Natural killer cell (primary cell): Measurements from ENCODE around the gene ARID1B. TPM values are rescaled to one million over a fixed set of nuclear protein-coding genes. Genes with fewer than 3 reads are reported as not detected.

Experiments used
- ATAC-seq, 3 donors: fragments of 150-1000 bp in 2 of 3; fragments of 200-7000 bp in 1 of 3; cut with Tn5 transposase; 1 replicate in 1 of 3; 2 replicates in 2 of 3; pipeline ENCODE4 v1.10.0; 2021; ENCODE audit warnings: mild to moderate bottlenecking in 2 of 3, moderate library complexity in 2 of 3
- DNase-seq, 2 donors: peaks; one replicate each; pipeline versions ENCODE4 v3.0.0 to v3.0.0-alpha.2; 2013 to 2021; ENCODE audit warnings: mixed read lengths in 1 of 2
- H3K27ac ChIP-seq: one replicate; pipeline ENCODE4 v1.5.1; 2013; ENCODE audit warnings: mild to moderate bottlenecking, low read length
- H3K27me3 ChIP-seq: one replicate; pipeline ENCODE4 v1.6.1; 2013; ENCODE audit warnings: low read length; ENCODE audit not compliant: control insufficient read depth, insufficient read depth
- H3K36me3 ChIP-seq: one replicate; pipeline ENCODE4 v1.6.1; 2013; ENCODE audit warnings: low read length; ENCODE audit not compliant: control insufficient read depth, insufficient read depth
- H3K4me1 ChIP-seq: one replicate; pipeline ENCODE4 v1.6.1; 2013; ENCODE audit warnings: low read length; ENCODE audit not compliant: control insufficient read depth, insufficient read depth
- H3K4me3 ChIP-seq: one replicate; pipeline ENCODE4 v1.5.1; 2013; ENCODE audit warnings: low read length
- H3K9me3 ChIP-seq: one replicate; pipeline ENCODE4 v1.6.1; 2013; ENCODE audit warnings: low read length; ENCODE audit not compliant: control insufficient read depth, insufficient read depth
- H3K27ac Mint-ChIP-seq, 2 donors: one replicate each; pipeline ENCODE4 v1.8.0; 2022; ENCODE audit warnings: mild to moderate bottlenecking in 2 of 2, mixed read lengths in 2 of 2, moderate library complexity in 1 of 2
- H3K27me3 Mint-ChIP-seq, 2 donors: one replicate each; pipeline ENCODE4 v1.8.0; 2022; ENCODE audit warnings: low read depth in 2 of 2, mixed read lengths in 2 of 2
- H3K36me3 Mint-ChIP-seq: one replicate; pipeline ENCODE4 v1.8.0; 2022; ENCODE audit warnings: mixed read lengths
- H3K4me1 Mint-ChIP-seq, 2 donors: one replicate each; pipeline ENCODE4 v1.8.0; 2022; ENCODE audit warnings: mixed read lengths in 2 of 2
- H3K4me3 Mint-ChIP-seq: one replicate; pipeline ENCODE4 v1.8.0; 2022; ENCODE audit warnings: mild to moderate bottlenecking, moderate library complexity, mixed read lengths
- H3K9me3 Mint-ChIP-seq, 2 donors: one replicate each; pipeline ENCODE4 v1.8.0; 2022; ENCODE audit warnings: mixed read lengths in 2 of 2
- CTCF ChIP-seq: fragments of 200-600 bp; IDR thresholded peaks from one replicate; pipeline ENCODE4 v1.8.0; 2022; ENCODE audit warnings: antibody characterized with exemption
- WGBS: methylation state at CpG from one replicate; pipeline ENCODE4 v1.1.7; 2013; ENCODE audit warnings: missing lambda C conversion rate; ENCODE audit not compliant: insufficient coverage; 5-methylcytosine and 5-hydroxymethylcytosine counted together
- intact Hi-C: fragments of 100-400 bp; cut with micrococcal nuclease; formaldehyde crosslinking; loops from one replicate; pipeline ENCODE4 v1.14.2; 2022
- total RNA-seq, 4 donors: library from RNA; stranded (reverse); fragments of 120-200 nt in 1 of 4; gene quantifications; one replicate each; pipeline versions ENCODE4 v1.2.3 to v1.2.4, GENCODE V29; 2013 to 2022

Gene ARID1B
- total RNA-seq, 3 donors from 2014 or later (not counting 1 experiment from before 2014, with no cell fraction given), result 180 to 201 (median 189) TPM

GRCh38 chr6:156760377-156760776 lies 16.8 kb upstream of the ARID1B start:
- Mint-ChIP-seq H3K9me3 (no peaks in the 10 kb centered on the region), H3K4me3 (no peak overlapping the region), H3K27me3 (peaks cover 0 to 3% of the 10 kb centered on the region in 2 donors), H3K27ac (no peak overlapping the region), H3K36me3 (no peaks in the 10 kb centered on the region), H3K4me1 (no peaks in the 10 kb centered on the region)
- Histone ChIP-seq H3K4me1 (no peaks in the 10 kb centered on the region), H3K27me3 (no peaks in the 10 kb centered on the region), H3K4me3 (no peak overlapping the region), H3K36me3 (no peaks in the 10 kb centered on the region), H3K27ac (no peak overlapping the region), H3K9me3 (no peaks in the 10 kb centered on the region)
- WGBS, result 90% methylated on average over 4 of the region's 4 CpGs
- intact Hi-C loops, result no loop called here
- no peak for TF ChIP-seq CTCF
- no peak for DNase-seq
- no peak for ATAC-seq

DNA sequence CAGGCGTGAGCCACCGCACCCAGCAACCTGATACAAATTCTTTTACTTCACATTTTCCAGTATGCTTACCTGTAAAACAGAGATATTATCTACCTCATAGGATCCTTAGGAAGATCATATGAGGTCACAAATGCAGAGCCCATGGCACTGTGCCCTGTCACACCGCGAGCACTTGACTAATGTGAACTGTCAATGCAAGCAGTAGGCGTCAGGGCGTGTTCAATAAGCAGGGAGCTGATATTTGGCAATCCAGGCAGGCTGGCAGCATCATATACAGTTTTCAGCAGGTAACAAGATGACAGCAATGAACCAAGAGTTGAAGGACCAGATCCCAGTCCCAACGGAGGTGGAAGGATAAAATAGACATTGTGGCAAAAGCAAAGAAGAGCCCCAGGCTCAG lies 14.6 kb upstream of the ARID1B start:
- WGBS, result 93% methylated on average over 7 of the region's 7 CpGs

DNA sequence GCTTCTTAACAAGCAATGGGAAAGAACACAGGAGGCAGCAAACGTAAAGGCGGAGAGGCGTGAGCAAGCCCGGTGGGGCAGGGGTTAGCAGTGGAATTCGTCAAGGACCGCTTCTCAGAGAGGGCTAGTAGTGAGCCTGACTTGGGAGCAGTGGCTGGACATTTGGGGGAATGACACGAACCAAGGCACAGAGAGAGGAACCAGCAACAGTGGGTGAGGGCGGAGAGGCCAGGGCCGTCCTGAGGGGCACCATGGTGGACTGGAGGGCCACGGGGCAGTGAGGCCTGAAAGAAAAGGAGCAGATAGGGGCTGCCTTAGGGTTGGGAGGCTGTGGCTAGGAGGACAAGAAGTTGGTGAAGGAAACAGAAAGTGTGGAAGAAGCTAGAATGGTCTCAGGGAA lies 12.1 kb upstream of the ARID1B start:
- H3K9me3 Mint-ChIP-seq, result no peaks in the 10 kb centered on the region
- H3K36me3 Mint-ChIP-seq, result no peaks in the 10 kb centered on the region
- H3K4me3 ChIP-seq, result no peak overlapping the region
- H3K36me3 ChIP-seq, result no peaks in the 10 kb centered on the region
- H3K27me3 Mint-ChIP-seq, result peaks cover 0 to 9% of the 10 kb centered on the region in 2 donors
- H3K9me3 ChIP-seq, result no peaks in the 10 kb centered on the region
- no peak for ATAC-seq
- H3K4me3 Mint-ChIP-seq, result no peak overlapping the region
- H3K4me1 ChIP-seq, result no peaks in the 10 kb centered on the region
- no peak overlapping the region for H3K27ac ChIP-seq
- H3K27ac Mint-ChIP-seq, result no peak overlapping the region
- WGBS, result 94% methylated on average over 10 of the region's 10 CpGs
- no peak for DNase-seq
- no peaks in the 10 kb centered on the region for H3K4me1 Mint-ChIP-seq
- no peak for TF ChIP-seq CTCF
- intact Hi-C loops, result no loop called here
- no peaks in the 10 kb centered on the region for H3K27me3 ChIP-seq

More for the DNA sequence above, 14.6 kb upstream of the ARID1B start:
- Histone ChIP-seq H3K9me3 (no peaks in the 10 kb centered on the region), H3K27me3 (no peaks in the 10 kb centered on the region), H3K4me1 (no peaks in the 10 kb centered on the region), H3K36me3 (no peaks in the 10 kb centered on the region), H3K4me3 (no peak overlapping the region), H3K27ac (no peak overlapping the region)
- H3K27me3 Mint-ChIP-seq, result peaks cover 0 to 9% of the 10 kb centered on the region in 2 donors
- no peak for DNase-seq
- H3K4me3 Mint-ChIP-seq, result no peak overlapping the region
- no peaks in the 10 kb centered on the region for H3K36me3 Mint-ChIP-seq
- ATAC-seq, result no peak
- no peak for TF ChIP-seq CTCF
- H3K4me1 Mint-ChIP-seq, result no peaks in the 10 kb centered on the region
- H3K27ac Mint-ChIP-seq, result no peak overlapping the region
- intact Hi-C loops, result no loop called here
- H3K9me3 Mint-ChIP-seq, result no peaks in the 10 kb centered on the region
